Kidney tubule cell (primary cell): ENCODE measurements around the gene C3orf70.

ENCODE experiments used
- DNase-seq: peaks from one replicate; pipeline ENCODE4 v3.0.0-alpha.2; 2018; ENCODE audit warnings: low spot score

C3orf70 gene

DNA sequence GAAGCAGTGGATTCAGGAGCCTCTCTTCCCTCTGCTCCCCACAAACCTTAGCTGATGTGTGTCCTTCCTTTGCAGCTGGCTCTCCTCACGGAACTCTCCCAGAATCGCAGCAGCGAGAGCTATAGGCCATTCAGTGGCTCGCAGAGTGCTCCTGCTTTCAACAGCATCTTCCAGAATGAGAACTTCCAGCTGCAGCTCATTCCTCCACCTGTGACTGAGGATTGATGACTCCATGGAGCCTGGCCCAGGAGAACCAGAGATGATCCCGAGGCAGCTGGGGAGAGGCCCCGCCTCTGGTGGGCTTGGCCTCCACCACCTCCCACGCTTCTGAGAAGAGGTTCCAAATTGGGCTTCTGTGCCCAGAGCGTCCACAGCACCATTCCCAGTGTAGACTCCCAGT is 101.1 kb downstream of the C3orf70 start:
- no peak for DNase-seq

DNA sequence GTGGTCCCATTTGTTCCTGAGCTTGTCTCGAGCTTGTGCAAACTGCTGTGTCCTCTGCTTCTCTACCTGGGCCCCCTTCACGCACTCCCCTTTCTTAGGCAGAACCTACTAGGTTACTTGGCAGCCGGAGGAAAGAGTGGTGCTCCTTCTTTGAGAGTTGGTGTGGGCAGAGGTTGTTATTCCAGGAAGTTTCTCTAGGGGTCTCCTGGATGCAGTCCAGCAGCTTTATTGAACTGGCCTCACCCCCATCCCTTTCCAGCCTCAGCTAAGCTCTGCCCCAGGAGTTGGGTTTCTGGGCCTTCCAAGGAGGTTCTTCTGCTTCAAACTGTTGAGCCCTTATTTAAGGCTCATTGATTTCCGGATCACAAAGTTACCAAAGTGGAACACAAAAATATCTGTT is 103.2 kb downstream of the C3orf70 start:
- DNase-seq, result no peak

GRCh38 chr3:185046603-185047002 is 106.3 kb downstream of the C3orf70 start:
- no peak for DNase-seq

DNA sequence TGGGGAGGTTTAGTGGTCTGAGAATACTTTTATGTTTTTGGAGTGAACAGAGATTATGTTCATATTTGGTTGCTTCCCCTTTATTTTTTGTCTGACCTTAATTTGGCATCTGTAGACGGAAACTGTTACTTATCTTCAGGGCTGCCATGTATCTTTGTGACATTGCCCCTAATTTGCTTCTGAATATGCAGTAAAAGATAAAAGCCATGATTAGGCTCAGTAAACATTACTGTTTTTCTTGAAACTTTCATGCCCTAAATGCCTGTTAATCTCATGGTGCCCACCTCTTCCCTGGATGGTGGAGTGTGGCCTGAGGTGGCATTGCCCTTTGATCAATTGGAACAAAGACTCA is 106.7 kb downstream of the C3orf70 start:
- no peak for DNase-seq

GRCh38 chr3:185042312-185043050 is 110.4 kb downstream of the C3orf70 start:
- no peak for DNase-seq

DNA sequence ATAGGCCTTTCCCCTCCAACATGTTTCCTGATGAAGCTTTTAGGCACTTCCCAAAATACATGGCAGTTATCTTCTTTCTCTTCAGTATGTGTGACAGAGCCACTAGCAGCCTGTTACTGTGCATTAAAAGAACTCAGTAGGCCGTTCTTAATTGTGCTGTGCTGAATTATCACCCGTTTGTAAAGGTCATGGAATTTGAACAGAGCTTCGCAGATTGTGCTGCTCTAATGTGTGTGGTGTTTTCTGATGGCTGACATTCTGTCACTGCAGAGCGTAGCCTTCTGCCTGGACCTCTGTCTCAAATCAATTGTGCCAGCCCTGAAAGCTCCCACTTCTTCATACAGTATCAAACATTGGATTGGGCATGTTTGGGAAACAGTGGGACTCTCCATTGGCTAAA is 111.3 kb downstream of the C3orf70 start:
- DNase-seq, result no peak

DNA sequence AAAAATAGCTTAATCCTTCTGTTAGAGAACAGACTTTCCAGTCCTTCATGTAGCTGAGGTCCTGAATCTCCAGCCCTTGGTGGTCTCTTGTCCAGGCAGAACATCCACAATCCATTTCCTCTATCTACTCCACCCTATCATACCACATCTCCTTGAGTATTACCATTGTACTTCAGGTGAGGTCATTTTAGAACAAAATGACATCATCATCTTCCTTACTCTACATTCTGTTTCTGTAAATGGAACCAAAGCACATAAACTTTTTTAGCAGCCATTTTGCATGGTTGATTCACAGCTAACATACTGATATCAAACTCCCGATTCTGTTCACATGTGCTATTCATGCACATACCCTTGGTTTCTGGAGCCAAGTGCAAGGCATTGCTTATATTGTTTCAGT is 112.4 kb downstream of the C3orf70 start:
- DNase-seq, result no peak

DNA sequence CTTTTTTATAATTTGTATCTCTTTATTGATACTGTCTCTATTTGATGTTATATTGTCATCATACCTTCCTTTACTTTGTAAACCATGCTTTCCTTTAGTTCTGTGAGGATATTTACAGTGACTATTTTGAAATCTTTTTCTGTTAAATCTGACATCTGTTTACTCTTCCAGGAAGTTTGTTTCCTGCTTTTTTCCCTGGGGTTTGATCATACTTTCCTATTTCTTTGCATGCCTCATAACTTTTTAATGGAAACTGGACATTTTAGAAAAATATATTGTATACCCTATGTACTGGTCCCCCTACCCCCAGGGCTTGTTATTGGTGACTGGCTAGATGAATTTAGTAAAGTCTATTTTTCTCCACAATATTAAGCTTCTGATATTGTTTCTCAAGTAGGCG is 115.1 kb downstream of the C3orf70 start:
- no peak for DNase-seq

GRCh38 chr3:185030951-185031350 is 121.9 kb downstream of the C3orf70 start:
- DNase-seq, result no peak

DNA sequence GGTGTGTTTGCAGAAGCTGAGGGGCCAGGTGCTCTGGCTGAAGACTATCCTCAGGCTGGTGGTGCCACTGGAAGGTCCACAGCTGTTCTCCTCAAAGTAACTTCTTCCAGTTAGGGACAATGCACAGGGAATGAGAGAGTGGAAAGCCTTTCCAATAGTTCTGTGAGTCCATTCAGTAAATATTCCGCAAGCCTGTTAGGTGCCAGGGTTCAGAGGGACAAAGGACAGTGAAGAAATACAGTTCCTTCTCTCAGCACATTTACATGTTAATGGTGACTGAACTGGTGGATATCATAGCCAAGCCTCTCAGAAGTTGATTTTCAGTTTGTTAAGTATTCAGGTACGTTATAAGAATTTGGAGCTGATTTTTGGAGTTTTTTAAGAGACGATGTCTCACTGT is 122.5 kb downstream of the C3orf70 start:
- no peak for DNase-seq

DNA sequence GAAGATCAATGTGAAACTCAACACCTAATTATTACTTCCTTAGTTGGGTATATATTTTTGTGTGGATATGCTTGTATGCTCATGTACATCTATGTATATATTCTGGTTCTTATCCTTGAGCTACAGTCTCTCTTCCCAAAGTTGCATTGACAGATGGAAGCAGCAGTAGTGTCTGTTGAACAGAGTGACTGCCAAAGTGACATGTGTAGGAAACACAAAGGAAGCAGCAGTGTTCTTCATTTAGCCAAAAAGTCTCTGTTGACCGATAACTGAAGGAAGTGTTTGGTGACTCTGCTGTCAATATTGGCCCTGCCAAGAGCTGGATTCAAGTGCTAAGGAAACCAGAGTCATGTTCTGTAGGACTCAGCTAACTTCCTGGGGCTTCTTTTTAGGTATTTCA is 123.8 kb downstream of the C3orf70 start:
- no peak for DNase-seq

- no peak for DNase-seq
Observed at GRCh38 chr3:185028121-185028520, 124.7 kb downstream of the C3orf70 start.
